ENCODE data around the gene LDLRAD4.

DNA sequence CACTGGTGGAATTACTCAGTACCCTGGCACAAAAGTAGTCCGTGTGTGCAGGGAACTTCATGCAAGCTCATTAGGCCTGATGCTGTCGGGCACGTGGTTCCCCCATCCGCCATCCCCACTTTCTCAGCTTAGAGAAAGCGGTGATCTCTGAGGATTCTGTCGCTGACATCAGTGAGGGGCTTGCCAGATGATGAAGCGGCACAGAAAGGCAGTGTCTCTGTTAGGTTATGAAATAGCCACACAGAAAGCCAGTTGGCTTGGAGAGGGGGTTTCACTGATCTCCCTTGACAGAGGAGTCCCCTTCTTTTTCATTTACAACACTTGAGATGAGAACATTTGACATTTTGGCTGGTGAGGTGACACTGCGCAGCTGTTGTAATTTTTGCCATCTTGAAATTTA is 328.1 kb downstream of the LDLRAD4 start:
- TF ChIP-seq NRF1 (IDR thresholded peaks at IDR 0.05; ENCODE audit: low read depth, low read length) (no peak), EP300 (IDR thresholded peaks at IDR 0.05; ENCODE audit: borderline replicate concordance in 1 of 2, low read depth in 1 of 2, low read length in 1 of 2) (no peak), RFX5 (IDR thresholded peaks at IDR 0.05; ENCODE audit: low read length) (no peak), CTCF (IDR thresholded peaks at IDR 0.05) (no peak), RAD21 (IDR thresholded peaks at IDR 0.05; ENCODE audit: low read length) (no peak), POLR2AphosphoS5 (IDR thresholded peaks at IDR 0.05; ENCODE audit: low read depth, low read length) (no peak), TAF1 (IDR thresholded peaks at IDR 0.05; ENCODE audit: borderline replicate concordance, low read depth, low read length) (no peak), EZH2phosphoT487 (IDR thresholded peaks at IDR 0.05; ENCODE audit: borderline replicate concordance, low read depth) (no peak), SIN3A (IDR thresholded peaks at IDR 0.05; ENCODE audit: borderline replicate concordance, low read depth, low read length) (no peak), TEAD4 (IDR thresholded peaks at IDR 0.05; ENCODE audit: borderline replicate concordance, insufficient read depth) (no peak), JUND (IDR thresholded peaks at IDR 0.05) (no peak), FOXJ3 (CRISPR knock-in tag; IDR thresholded peaks at IDR 0.05) (no peak)
- TF ChIP-seq, protein P1, sequence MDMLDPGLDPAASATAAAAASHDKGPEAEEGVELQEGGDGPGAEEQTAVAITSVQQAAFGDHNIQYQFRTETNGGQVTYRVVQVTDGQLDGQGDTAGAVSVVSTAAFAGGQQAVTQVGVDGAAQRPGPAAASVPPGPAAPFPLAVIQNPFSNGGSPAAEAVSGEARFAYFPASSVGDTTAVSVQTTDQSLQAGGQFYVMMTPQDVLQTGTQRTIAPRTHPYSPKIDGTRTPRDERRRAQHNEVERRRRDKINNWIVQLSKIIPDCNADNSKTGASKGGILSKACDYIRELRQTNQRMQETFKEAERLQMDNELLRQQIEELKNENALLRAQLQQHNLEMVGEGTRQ (IDR thresholded peaks at IDR 0.05; ENCODE audit: borderline replicate concordance, low read depth, low read length): no peak

All from SK-N-SH (cell line).